ENCODE data around the gene RGS9BP. TPM values are rescaled to one million over a fixed set of nuclear protein-coding genes. Genes with fewer than 3 reads are reported as not detected.
"Not testable (repeated sequence)": the region's sequence is repeated elsewhere in the genome, so short reads cannot be mapped to it uniquely, and the experiment has no call there.

Gene RGS9BP
- total RNA-seq, 1 donor from 2014 or later = not detected

DNA sequence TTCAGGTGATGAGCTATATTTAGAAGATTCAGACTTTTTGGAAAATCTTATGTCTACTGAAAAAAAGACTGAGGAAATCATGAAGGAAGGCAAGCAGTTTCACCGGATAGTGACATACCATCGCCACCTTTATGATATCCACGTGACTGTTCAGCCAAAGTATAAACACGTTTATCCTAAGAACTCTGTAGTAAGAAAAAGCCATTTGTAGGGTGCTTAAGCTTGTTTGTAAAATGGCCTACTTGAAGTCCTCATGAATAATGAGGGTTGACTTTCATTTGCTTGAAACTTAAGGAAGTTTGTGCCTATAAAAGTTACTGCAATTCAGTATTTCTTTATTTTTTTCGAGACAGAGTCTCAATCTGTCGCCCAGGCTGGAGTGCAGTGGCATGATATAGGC is 36.1 kb downstream of the RGS9BP start:
- no peak for TF ChIP-seq CTCF (IDR thresholded peaks at IDR 0.05; ENCODE audit: unreplicated experiment)
- no peak for DNase-seq (ENCODE audit: low spot score)
- H3K4me3 Mint-ChIP-seq (ENCODE audit: unreplicated experiment) = no peak overlapping the region
- no peaks in the 10 kb centered on the region for H3K9me3 Mint-ChIP-seq (ENCODE audit: unreplicated experiment)
- no peak overlapping the region for H3K27ac Mint-ChIP-seq (ENCODE audit: unreplicated experiment)
- H3K36me3 Mint-ChIP-seq (ENCODE audit: low read depth, unreplicated experiment) = peaks cover 3% of the 10 kb centered on the region
- no peaks in the 10 kb centered on the region for H3K27me3 Mint-ChIP-seq (ENCODE audit: unreplicated experiment)
- no peaks in the 10 kb centered on the region for H3K4me1 Mint-ChIP-seq (ENCODE audit: unreplicated experiment)

GRCh38 chr19:32716203-32716602 is 40.6 kb downstream of the RGS9BP start:
- H3K4me3 Mint-ChIP-seq (ENCODE audit: unreplicated experiment); H3K36me3 Mint-ChIP-seq (ENCODE audit: low read depth, unreplicated experiment); DNase-seq (ENCODE audit: low spot score); H3K4me1 Mint-ChIP-seq (ENCODE audit: unreplicated experiment); H3K9me3 Mint-ChIP-seq (ENCODE audit: unreplicated experiment); H3K27ac Mint-ChIP-seq (ENCODE audit: unreplicated experiment); H3K27me3 Mint-ChIP-seq (ENCODE audit: unreplicated experiment): not testable (repeated sequence)

DNA sequence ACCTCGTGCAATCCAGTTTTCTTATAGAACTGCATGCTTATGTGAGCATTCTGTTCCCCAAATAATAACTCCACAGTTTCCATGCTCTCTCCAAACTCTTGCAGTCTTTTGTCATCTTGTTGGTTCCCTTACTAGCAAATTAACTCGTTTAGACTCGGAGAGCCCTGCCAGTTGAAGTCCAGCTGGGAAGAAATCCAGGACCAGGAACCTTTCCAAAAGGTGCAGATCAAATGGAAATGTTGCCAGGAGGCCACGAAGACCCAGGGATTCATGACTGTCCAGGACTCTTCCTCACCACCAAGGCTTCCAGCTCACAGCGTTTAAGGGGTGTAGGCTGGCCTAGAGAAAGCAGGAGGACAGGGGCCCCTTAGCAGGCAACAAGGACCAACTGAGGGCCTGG is 41.8 kb downstream of the RGS9BP start:
- TF ChIP-seq CTCF (IDR thresholded peaks at IDR 0.05; ENCODE audit: unreplicated experiment) = no peak
- H3K4me3 Mint-ChIP-seq (ENCODE audit: unreplicated experiment) = no peak overlapping the region
- H3K27me3 Mint-ChIP-seq (ENCODE audit: unreplicated experiment) = peaks cover 3% of the 10 kb centered on the region
- peaks cover 2% of the 10 kb centered on the region for H3K36me3 Mint-ChIP-seq (ENCODE audit: low read depth, unreplicated experiment)
- DNase-seq (ENCODE audit: low spot score) = no peak
- H3K4me1 Mint-ChIP-seq (ENCODE audit: unreplicated experiment) = no peaks in the 10 kb centered on the region
- H3K9me3 Mint-ChIP-seq (ENCODE audit: unreplicated experiment) = no peaks in the 10 kb centered on the region
- H3K27ac Mint-ChIP-seq (ENCODE audit: unreplicated experiment) = no peak overlapping the region

DNA sequence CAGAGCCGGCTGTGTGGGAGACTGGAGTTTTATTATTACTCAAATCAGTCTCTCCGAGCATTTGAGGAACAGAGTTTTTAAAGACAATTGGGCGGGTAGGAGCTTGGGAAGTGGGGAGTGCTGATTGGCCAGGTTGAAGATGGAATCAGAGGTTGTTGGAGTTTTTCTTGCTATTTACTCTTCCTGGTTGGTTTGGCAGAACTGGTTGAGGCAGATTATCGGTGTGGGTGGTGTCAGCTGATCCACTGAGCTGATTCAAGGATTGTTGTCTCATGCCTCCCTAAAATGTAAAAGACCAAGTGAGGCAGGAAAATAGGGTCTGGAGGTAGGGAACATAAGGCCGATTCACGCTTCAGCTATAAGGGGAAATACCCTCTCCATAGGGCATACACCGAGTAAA is 42.6 kb downstream of the RGS9BP start:
- TF ChIP-seq CTCF (IDR thresholded peaks at IDR 0.05; ENCODE audit: unreplicated experiment) = no peak
- no peaks in the 10 kb centered on the region for H3K36me3 Mint-ChIP-seq (ENCODE audit: low read depth, unreplicated experiment)
- DNase-seq (ENCODE audit: low spot score) = no peak
- no peaks in the 10 kb centered on the region for H3K9me3 Mint-ChIP-seq (ENCODE audit: unreplicated experiment)
- no peak overlapping the region for H3K4me3 Mint-ChIP-seq (ENCODE audit: unreplicated experiment)
- H3K27ac Mint-ChIP-seq (ENCODE audit: unreplicated experiment) = no peak overlapping the region
- no peaks in the 10 kb centered on the region for H3K4me1 Mint-ChIP-seq (ENCODE audit: unreplicated experiment)
- peaks cover 3% of the 10 kb centered on the region for H3K27me3 Mint-ChIP-seq (ENCODE audit: unreplicated experiment)

DNA sequence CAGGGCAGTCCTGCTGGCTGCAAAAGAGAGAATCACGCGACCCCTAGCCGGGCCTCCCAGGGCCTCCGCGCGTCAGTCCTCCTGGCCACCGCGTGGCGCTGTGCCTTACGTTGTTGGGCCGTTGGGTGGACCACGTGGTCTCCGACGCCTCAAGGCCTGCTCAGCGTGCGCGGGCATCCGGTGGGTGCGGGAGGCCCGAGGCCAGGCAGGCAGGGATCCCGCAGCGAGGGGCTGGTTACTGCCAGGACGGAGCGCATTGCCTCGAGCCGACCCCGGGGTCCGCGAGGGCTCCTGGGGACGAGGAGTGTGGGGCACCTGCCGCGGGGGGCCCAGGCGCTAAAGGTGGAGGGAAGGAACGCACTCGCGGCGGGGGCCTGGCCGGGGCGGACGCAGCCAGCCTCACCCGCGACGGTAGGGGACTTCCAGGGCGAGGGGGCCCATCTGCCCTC is 44.0 kb downstream of the RGS9BP start, which contains the start of gene TDRD12:
Gene TDRD12, plus strand, starts transcription at position 157 of the 449 bp plus-strand sequence. CDS start 306 bp downstream, outside the sequence.
- Mint-ChIP-seq H3K27ac (ENCODE audit: unreplicated experiment) (no peak within 1 kb of the TSS), H3K9me3 (ENCODE audit: unreplicated experiment) (no peaks in the 10 kb centered on the region), H3K36me3 (ENCODE audit: low read depth, unreplicated experiment) (no peaks in the 10 kb centered on the region), H3K4me3 (ENCODE audit: unreplicated experiment) (no peak within 1 kb of the TSS), H3K4me1 (ENCODE audit: unreplicated experiment) (no peaks in the 10 kb centered on the region), H3K27me3 (ENCODE audit: unreplicated experiment) (peaks cover 3% of the 10 kb centered on the region)
- no peak for TF ChIP-seq CTCF (IDR thresholded peaks at IDR 0.05; ENCODE audit: unreplicated experiment)
- DNase-seq (ENCODE audit: low spot score) = no peak
